ENCODE measurements around the gene ZNF232. TPM values are rescaled to one million over a fixed set of nuclear protein-coding genes. Genes with fewer than 3 reads are reported as not detected.

Gene ZNF232
- polyA plus RNA-seq, 1 of the 3 experiments (the other 2 are of a cell fraction): 3.4 TPM

GRCh38 chr17:5110816-5111215, 862 bp downstream of the ZNF232 start (continued):
- TF ChIP-seq REST (IDR thresholded peaks at IDR 0.05; ENCODE audit: low read depth, low read length): no peak
- TF ChIP-seq ELF1 (IDR thresholded peaks at IDR 0.05): no peak
- TF ChIP-seq RAD21 (IDR thresholded peaks at IDR 0.05; ENCODE audit: low read length): no peak
- TF ChIP-seq MXI1 (IDR thresholded peaks at IDR 0.05; ENCODE audit: low read depth, low read length): no peak
- no peak for TF ChIP-seq RFX5 (IDR thresholded peaks at IDR 0.05; ENCODE audit: low read length)

GRCh38 chr17:5100832-5101231, 10.8 kb downstream of the ZNF232 start:
- Histone ChIP-seq H3K9me3 (peaks cover 4% of the 10 kb centered on the region), H4K20me1 (ENCODE audit: insufficient read depth) (no peaks in the 10 kb centered on the region), H3K27me3 (ENCODE audit: insufficient read depth) (no peaks in the 10 kb centered on the region), H3F3A (replicated peaks; ENCODE audit: insufficient read depth) (no peaks in the 10 kb centered on the region), H3K4me1 (ENCODE audit: control insufficient read depth in 1 of 2, insufficient read depth in 2 of 2, low read depth in 1 of 2, low read length in 1 of 2) (no peaks in the 10 kb centered on the region), H3K9me2 (no peaks in the 10 kb centered on the region), H3K79me2 (ENCODE audit: insufficient read depth) (no peaks in the 10 kb centered on the region), H2AFZ (ENCODE audit: low read depth) (no peak overlapping the region), H3K4me2 (no peak overlapping the region), H3K27ac (ENCODE audit: low read depth in 2 of 2, low read length in 1 of 2) (no peak overlapping the region), H3K9ac (no peak overlapping the region), H3K36me3 (replicated peaks in 1 of 2; ENCODE audit: control insufficient read depth in 1 of 2, insufficient read depth in 2 of 2, low read length in 1 of 2) (peaks cover under 1 to 2% of the 10 kb centered on the region in 2 experiments), H3K4me3 (ENCODE audit: low read depth in 2 of 2, low read length in 1 of 2) (no peak overlapping the region)
- 39% methylated on average over 6 of the region's 6 CpGs for WGBS (ENCODE audit: low lambda C conversion rate)
- ChIA-PET CTCF (no interaction called here), POLR2A (interaction anchor here (1.7 kb wide), 1 partner anchor 9 kb away, joined by 5 read pairs; no protein-coding TSS in a partner anchor)
- TF ChIP-seq RFX5 (IDR thresholded peaks at IDR 0.05; ENCODE audit: low read length) (no peak), TAF1 (IDR thresholded peaks at IDR 0.05; ENCODE audit: borderline replicate concordance, low read depth, low read length) (no peak), SMC3 (IDR thresholded peaks at IDR 0.05; ENCODE audit: low read depth, low read length) (no peak), CHD2 (IDR thresholded peaks at IDR 0.05; ENCODE audit: low read length, partially characterized antibody) (no peak), YY1 (IDR thresholded peaks at IDR 0.05; ENCODE audit: low read depth) (no peak), EZH2phosphoT487 (IDR thresholded peaks at IDR 0.05; ENCODE audit: borderline replicate concordance, low read depth) (no peak), FOXM1 (IDR thresholded peaks at IDR 0.05; ENCODE audit: low read depth) (no peak), MXI1 (IDR thresholded peaks at IDR 0.05; ENCODE audit: low read depth, low read length) (no peak), RCOR1 (IDR thresholded peaks at IDR 0.05; ENCODE audit: low read length) (no peak), ELF1 (IDR thresholded peaks at IDR 0.05) (no peak)
- TF ChIP-seq, protein P1, sequence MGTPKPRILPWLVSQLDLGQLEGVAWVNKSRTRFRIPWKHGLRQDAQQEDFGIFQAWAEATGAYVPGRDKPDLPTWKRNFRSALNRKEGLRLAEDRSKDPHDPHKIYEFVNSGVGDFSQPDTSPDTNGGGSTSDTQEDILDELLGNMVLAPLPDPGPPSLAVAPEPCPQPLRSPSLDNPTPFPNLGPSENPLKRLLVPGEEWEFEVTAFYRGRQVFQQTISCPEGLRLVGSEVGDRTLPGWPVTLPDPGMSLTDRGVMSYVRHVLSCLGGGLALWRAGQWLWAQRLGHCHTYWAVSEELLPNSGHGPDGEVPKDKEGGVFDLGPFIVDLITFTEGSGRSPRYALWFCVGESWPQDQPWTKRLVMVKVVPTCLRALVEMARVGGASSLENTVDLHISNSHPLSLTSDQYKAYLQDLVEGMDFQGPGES (IDR thresholded peaks at IDR 0.05; ENCODE audit: low read depth, low read length): no peak
- TF ChIP-seq, protein P2, sequence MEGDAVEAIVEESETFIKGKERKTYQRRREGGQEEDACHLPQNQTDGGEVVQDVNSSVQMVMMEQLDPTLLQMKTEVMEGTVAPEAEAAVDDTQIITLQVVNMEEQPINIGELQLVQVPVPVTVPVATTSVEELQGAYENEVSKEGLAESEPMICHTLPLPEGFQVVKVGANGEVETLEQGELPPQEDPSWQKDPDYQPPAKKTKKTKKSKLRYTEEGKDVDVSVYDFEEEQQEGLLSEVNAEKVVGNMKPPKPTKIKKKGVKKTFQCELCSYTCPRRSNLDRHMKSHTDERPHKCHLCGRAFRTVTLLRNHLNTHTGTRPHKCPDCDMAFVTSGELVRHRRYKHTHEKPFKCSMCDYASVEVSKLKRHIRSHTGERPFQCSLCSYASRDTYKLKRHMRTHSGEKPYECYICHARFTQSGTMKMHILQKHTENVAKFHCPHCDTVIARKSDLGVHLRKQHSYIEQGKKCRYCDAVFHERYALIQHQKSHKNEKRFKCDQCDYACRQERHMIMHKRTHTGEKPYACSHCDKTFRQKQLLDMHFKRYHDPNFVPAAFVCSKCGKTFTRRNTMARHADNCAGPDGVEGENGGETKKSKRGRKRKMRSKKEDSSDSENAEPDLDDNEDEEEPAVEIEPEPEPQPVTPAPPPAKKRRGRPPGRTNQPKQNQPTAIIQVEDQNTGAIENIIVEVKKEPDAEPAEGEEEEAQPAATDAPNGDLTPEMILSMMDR (IDR thresholded peaks at IDR 0.05): no peak
- no peak for DNase-seq
